RKO (cell line): Measurements from ENCODE around the gene GORASP1.

Experiments used
- DNase-seq: peaks from one replicate; pipeline ENCODE4 v3.0.0-alpha.2; 2016; ENCODE audit warnings: low spot score

GORASP1 gene

DNA sequence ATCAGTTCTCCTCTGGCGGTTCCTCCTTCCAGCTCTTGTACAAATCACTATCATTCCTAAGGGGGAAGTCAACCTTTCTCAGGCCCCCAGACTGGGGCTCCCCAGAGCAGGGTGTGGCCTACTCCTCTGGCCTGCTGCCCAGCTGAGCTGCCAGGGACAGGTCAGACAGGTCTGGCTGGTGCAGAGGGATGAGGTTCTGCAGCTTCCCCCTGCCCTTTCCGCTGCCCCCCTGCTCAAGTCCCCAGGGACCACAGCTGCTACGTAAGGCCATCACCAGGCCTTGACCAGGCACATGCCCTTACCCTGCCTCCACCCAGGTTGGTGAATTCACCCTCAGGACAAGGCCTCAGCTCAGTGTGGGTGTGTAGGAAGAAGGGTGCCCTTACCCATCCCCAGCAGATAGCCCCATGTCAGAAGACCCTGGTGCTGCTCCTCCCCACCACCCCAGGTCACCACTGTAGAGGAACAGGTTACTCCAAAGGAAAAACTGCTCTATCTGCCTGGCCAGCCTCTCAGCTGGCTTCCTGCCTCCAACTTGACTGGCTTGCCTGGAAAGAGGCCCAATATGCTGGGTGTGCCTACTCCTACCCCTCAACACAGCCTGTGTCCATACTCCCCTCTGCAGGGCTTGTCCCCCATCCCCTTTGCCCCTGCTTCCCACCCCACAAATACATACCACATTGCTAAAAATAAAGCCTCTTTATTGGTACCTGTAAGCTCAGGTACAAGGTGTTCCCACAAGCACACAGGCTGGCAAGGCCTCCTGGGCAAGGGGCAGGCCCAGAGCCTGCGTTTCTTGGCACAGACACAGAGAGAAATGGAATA is 34.0 kb upstream of the GORASP1 start:
- no peak for DNase-seq

- DNase-seq, result no peak
These were observed 33.0 kb upstream of the GORASP1 start for GRCh38 chr3:39140341-39140971.

DNA sequence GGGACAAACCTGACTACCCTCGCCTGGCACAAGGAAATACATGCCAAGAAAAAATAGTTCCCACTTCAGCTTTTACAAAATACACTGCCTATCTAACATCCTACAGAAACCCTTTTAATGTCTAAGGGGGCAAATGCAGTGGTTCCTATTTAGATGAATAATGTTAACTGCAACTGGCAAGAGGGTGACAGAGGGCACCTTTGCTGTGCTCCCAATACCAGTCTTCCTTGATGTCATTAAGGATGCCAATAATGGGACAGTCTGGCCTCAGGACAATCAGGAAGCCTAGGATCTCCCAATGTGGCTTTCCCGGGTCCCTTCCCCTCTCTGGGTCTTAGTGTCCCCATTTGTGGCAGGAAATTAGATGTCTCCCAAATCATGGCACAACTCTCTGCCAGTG is 32.0 kb upstream of the GORASP1 start:
- no peak for DNase-seq

DNA sequence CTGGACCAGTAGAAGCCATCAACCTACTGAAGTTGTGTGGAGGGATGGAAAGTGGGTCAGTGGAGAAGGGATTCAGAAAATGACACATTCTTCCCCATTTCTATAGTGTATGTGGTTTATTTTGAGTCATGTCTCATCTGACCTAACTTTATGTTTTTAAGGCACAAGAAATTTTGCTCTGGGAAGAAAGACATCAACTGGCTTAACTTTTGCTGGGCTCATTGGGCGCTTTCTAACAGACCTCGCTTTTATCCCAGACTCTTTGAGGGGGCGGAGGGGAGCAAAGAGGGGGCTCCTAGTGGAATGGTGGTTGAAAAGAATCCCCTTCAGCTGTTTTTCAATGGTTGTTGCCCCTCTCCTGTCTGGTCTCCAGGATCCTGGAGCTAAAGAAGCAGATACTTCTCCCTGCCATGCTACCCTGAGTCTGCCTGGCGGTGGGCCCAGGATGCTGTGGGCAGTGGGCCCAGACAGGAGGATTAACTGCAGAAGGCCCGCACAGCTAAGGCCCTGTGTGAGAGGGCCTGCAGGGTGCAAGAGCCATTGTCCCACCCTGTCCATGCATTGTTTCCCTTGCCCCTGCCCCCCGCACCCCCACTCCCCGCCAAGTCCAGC is 31.5 kb upstream of the GORASP1 start:
- no peak for DNase-seq

DNA sequence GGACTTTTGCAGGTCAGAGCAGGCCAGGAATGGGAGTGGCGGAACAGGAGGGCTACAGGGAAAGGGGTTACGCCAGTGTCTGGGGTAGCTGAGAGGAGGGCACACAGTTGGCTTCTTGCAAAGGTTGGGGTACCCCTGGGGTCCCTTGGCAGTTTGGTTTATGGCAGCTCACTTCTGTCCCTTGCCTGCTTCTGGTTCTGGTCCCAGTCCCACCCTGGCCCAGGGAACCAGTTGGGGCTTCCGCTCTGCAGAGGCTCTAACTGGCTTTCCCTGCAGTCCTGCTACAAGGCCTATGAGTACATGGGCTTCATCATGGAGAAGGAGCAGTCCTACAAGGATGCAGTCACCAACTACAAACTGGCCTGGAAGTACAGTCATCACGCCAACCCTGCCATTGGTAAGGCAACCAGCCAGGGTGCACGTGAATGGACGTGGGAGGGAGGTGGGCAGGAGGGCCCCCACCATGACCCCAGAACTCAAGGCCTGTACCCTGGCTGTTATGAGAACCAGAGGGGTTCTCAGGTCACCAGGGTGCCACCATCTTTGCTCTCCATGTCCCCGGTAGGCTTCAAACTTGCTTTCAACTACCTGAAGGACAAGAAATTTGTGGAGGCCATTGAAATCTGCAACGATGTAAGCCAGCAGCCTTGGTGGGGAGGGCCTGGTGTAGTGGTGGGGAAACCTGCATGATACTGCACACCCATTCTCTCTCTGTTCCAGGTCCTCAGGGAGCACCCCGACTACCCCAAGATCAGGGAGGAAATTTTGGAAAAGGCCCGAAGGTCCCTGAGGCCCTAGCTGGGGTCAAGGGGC is 30.8 kb upstream of the GORASP1 start:
- DNase-seq, result no peak

GRCh38 chr3:39137435-39137936 is 30.1 kb upstream of the GORASP1 start:
- DNase-seq, result no peak

- DNase-seq, result no peak
These were observed 29.4 kb upstream of the GORASP1 start for GRCh38 chr3:39136533-39137434.

DNA sequence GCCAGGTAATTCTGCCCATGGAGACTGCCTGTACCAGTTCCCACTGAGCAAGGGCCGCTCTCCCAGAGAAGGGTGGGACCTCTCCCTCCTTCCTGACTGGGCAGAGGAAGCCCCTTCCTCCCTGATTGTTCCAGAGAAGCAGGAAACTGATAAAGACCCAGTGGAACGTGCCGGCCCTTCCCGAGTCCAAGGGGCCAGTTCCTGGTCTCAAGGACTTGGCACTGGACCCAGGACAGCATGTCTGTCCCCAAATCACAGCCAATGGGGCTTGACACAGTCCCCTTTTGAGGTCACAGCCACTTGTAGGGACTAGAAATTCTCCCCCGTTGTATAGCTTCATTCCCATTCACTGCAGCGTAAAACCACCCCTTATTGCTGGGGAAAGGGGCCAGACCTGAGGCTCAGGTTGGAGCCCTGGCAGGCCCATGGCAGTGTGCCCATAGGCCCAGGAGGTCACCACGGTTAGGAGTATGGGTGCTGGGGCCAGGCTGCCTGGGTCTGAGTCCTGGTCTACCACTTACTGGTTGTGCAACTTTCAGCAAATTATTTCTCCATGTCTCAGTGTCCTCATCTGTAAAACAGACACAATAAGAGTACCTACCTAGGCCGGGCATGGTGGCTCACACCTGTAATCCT is 27.9 kb upstream of the GORASP1 start:
- DNase-seq, result no peak

DNA sequence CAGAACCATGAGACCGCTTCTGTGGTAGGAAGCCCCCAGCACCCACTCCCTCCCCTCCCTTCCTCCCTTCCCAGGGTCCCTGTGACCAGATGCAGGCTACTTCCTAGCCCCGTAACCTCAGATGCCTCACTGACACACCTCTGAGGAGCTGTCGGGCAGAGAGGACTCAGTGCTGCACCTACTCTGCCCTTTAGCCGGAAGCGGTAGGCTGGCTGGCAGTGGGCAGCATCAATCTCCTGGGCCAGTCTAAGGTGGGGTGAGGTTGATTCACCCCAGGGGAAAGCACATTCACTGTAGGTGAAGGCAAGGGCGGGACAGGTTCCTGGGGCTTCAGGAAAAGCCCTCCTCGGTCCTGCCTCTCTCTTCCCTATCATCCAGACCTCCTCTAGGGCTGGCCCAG is 26.9 kb upstream of the GORASP1 start:
- no peak for DNase-seq

DNA sequence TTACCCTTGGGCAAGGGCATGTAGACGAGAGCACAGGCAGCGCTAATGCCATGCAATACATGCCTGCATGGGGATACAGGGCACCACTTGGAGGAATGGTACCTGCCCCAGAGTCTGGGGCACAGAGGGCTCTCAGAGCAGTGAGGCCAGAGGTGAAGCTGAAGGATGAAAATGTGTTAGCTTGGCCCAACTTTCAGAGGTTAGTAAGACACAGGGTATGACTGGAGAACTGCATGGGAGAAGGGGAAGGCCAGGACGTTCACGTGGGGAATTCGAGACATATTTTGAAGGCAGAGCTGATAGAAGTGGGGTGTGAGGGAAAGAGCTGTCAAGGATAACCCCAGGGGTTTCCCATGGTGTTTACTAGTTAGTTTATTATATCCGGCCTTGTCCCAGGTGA is 26.4 kb upstream of the GORASP1 start:
- no peak for DNase-seq

- DNase-seq, result no peak
These were observed 25.7 kb upstream of the GORASP1 start for GRCh38 chr3:39133093-39133490.

GRCh38 chr3:39132096-39133092 is 25.0 kb upstream of the GORASP1 start:
- DNase-seq, result no peak

GRCh38 chr3:39130693-39131265 is 23.4 kb upstream of the GORASP1 start:
- DNase-seq, result no peak

DNA sequence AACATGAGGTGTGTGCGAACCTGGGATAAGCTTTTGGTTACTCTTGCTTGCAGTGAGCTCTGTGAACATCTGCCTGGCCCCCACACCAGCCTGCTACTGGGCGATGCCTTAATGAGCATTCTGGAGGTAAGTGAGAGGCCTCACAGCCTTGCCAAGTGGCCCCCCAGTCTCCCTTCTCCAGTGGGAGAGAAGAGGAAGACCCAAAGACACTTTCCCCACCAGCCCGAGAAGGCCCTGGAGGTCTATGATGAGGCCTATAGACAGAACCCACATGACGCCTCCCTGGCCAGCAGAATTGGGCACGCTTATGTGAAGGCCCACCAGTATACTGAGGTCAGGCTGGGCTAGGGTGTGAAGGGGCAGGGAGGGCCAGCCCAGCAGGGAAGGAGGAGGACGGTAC is 22.6 kb upstream of the GORASP1 start:
- DNase-seq, result no peak

DNA sequence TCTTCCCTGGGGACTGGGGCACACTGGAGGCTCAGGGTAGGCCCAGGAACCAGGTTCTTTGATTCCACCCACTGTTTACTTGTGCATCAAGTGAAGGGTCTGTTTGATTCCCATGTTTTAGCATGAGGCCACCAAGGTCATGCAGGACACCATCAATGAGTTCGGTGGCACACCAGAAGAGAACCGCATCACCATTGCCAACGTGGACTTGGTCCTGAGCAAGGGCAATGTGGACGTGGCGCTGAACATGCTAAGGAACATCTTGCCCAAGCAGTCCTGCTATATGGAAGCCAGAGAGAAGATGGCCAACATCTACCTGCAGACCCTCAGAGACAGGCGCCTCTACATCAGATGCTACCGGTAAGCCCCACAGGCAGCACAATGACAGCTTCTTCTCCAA is 21.5 kb upstream of the GORASP1 start:
- DNase-seq, result no peak

DNA sequence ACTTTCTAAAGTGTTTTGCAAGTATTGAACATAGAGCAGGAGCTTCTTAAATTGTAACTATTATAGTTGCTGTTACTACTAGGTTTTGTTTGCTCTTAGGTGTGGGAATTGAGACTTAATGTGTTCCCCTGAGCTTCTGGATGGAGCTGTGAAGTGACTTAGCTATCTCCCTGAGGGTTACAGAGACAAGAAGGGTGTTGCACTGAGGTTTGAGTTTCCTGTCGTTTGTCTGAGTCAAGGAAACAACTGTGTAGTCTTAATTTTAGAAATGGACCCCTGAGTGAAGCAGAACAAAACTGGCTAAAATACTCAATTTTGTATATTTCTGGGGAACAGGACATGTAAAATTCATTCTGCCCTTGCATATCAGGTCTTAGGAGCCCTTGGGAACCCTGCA is 20.5 kb upstream of the GORASP1 start:
- no peak for DNase-seq

DNA sequence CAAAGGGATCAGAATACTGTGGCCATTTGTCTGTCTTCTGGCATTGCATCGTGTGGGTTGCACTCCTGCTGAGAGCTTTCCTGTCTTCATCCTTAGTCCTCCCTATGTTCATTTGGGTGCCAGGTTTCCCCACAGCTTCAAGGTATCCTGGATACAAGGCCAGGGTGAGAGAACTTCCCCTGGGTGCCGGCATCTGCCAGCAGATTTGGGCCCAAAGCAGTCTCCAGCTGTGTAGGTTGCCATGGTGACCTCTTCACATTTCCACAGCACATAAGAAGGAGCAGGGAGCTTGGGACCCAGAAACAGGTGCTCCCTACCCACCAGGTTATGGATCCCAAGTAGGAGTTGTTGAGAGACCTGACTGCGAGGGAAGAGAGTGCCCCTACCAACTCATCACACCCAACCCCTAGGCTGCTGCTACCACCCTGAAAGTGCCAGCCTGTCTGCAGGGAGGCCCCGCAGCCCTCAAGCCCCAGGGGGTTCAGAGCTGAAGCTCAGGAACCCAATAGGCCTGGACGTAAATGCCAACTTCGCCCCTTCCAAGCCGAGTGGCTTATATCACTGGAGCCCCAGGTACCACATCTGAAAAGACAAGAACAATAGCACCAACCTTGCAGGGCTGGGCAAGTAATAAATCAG is 20.0 kb upstream of the GORASP1 start:
- no peak for DNase-seq

DNA sequence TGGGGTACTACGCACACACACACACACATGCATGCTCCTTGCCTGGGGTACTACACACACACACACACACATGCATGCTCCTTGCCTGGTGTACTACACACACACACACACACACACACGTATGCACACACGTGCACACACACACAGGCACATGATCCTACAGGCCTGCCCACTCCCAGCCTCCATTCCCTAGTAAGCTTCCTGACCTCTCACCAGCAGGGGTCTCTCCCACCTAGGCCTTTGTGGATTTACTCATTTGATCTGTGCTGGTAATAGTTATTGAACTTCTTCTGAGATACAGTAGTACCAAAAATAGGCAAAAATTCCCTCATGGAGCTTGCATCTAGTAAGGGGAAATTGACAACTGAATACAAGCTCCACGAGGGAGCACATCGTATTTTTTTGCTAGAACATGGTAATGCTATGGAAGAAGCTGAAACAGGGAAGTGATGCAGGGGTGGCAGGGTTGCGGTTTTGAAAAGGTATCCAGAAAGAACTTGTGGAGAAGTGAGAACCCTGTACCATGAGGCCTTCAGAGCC is 19.2 kb upstream of the GORASP1 start:
- peak; percentile 19 for DNase-seq
